G401.6 (cell line): Measurements from ENCODE around the gene EXOC4.

Experiments used
- FAIRE-seq: peaks from 2 replicates; lab custom pipeline; 2012; peaks lifted over from hg19 to GRCh38; lab: Jason Lieb, UNC

The EXOC4 gene

DNA sequence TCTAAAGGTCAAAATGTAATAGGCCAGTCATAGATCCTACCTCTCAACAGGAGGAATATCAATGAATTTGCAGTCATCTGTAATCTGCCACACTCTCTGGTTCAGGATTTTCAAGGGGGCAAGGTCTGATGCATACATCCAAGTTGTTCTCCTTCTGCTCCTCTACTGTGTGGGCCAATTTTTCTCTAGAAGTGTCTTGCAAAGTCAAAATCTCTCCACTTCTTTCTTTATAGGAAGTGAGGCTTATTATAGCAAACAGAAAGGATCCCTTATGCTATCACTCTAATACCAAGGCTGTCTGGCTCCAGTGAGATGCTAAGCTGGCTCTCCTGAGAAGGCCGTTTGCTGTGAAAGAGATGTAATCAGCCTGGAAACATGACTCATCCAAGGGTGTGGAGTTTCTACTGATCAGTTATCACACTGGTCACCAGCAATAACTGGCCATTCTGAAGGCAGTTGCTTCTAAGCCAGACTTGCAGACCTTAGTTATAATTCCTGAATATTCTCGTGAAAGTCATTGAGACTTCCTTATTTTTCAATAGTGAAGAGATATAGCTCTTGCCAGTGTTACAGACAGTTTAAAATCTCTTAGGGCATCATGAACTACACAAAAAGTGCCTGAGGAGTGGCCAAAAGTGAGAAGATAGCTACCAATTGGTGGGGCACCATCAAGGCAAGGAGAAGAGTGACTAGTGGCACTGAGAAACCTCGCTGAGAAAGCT lies 831.0 kb downstream of the EXOC4 start:
- FAIRE-seq: no peak

DNA sequence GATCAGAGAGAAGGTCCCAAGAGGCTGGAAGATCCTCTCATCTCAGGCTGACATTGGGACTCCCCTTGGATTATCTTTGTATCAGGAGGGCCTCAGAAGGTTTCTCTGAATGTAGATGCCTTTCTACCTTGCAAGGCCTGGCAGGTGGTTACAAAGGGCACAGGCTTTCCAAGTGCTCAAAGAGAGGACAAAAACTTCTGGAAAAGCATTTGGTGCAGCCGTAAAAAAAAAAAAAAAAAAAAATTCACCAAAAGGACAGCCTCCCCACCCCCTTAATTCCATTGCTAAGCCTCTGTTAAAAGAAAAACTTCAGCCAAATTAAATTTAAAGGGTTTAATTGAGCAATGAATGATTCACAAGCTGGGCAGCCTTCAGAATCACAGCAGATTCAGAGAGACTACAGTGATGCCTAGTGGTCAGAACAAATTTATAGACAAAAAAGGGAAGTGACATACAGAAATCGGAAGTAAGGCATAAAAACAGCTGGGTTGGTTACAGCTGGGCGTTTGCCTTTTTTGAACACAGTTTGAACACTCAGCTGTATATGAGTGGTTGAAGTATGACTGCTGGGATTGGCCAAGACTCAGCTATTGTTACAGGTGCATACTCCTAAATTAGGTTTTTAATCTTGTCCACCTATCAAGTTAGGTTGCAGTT lies 831.7 kb downstream of the EXOC4 start:
- FAIRE-seq: no peak

DNA sequence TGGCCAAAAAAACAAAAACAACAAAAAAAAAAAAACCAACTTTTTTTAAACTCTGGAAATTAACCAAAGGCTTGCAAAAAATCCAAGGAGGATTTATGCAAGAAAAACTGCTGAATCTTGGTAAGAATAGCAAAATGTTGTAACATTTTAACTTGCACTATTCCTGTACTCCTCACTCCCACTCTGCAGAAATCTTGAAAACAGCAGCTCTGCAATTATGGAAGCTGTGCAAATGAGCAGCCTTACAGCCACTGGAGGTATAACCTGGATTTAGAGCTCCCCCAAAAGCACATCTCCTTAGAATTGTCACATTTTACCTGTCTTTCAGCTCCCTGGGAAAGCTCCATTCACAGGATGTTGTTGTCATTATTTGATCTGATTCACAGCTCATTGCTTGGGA lies 832.4 kb downstream of the EXOC4 start:
- no peak for FAIRE-seq

GRCh38 chr7:134086998-134087735 lies 834.3 kb downstream of the EXOC4 start:
- no peak for FAIRE-seq

DNA sequence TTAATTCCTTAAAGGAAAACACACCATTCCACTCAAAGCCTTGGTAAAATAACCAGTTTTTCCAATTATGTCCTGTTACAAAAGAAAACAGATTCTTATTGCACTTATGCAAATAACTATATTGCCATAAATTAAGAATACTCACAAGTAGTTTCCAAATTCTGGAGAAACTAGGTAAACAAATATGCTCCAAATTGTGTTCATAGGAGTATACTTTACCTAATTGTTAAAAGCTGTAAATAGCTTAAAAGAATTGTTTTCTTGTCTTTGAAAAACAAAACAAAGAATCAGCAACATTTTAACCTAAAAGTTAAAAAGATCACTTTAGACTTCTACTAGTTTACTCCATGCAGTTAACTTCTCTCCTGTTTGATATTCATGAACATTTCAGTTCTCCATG lies 835.3 kb downstream of the EXOC4 start:
- FAIRE-seq: no peak

DNA sequence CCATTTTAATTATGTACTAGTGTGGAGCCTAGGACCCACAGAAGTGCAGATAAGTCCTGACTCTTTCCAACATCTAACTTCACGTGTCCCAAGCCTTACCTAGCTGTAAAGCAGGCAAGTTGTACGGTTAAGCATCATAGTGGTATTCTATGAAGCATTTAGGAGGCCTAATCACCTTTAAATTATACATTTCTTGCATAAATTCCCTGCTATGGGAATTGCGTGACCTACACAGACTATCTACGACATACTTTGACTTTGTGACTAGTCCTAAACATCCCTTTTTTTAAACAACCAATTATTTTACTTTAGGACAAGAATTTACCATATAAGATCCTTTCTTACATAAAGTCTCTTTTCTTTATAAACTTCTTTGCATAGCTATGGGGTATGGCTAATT lies 836.6 kb downstream of the EXOC4 start:
- FAIRE-seq: no peak

GRCh38 chr7:134098072-134098471 lies 845.2 kb downstream of the EXOC4 start:
- FAIRE-seq: no peak

DNA sequence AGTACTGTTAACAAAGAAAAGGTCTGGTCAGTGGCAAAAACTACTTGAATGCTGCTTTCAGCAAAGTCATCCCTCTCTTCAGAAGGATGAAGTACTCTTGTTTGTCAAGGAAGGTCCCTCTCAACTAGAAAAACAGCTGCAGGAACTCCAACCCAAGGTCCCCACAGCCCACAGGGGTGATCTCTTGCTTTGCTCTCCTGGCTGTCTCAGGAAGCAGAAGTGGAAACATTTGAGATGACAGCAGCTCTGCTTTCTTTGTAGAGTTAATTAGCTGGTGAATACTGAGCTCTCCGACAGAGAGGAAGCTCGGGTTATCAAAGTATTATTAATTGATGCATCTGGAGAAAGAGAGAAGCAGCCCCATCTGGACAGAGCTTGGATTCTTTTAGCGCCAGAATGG lies 848.8 kb downstream of the EXOC4 start:
- FAIRE-seq: no peak

DNA sequence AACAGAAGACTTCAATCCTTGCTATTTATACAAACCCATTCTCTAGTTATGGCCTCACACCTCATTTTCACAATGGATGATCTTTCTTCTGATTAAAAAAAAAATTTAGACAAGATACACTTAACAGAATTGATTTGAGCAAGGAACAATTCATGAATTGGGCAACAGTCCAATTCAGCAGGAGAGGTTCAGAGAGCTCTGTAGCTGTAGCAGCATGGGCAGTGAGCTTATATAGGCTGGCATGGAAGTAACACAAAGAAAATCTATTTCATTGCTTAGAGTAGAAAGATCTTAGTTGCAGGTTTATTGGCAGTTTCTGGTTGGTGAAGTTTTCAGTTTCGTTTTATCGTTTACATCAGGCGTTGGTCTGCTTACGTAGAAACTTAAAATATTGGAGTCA lies 851.3 kb downstream of the EXOC4 start:
- no peak for FAIRE-seq

DNA sequence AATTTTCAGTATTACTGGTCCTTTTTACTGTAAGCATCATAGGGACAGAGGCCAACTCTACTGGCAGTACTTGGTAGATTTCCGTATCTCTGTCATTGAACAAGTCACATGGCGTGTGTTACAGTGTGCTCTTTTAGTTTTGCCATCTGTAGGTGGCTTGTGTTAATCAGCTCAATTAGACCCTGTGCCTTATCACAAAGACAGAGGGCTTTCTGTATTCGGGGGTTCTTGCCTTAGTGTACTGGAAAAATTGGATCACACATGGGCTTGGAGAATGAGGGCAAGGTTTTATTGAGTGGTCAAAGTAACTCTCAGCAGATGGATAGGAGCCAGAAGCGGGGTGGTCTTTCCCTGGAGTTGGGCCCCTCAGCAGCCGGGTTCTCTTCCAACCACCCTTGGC lies 853.0 kb downstream of the EXOC4 start:
- no peak for FAIRE-seq

DNA sequence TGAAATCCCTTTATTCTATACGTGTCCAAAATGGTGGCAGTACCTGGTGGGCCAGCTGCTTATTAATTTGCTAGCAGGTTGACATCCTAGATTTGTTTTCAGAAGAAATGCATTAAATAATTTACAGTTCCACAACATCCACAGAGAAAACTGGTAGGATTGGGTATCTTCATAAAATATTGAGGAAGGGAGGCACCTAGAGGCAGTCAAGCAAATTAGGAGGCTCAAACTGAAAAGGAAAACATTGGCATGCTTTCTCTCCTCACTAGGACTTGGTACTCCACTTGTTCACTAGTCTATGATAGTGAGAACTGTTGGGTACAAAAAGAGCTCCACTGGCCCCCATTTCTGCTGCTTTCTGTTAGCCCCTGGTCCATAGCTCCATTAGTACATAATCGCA lies 855.9 kb downstream of the EXOC4 start:
- FAIRE-seq: no peak

DNA sequence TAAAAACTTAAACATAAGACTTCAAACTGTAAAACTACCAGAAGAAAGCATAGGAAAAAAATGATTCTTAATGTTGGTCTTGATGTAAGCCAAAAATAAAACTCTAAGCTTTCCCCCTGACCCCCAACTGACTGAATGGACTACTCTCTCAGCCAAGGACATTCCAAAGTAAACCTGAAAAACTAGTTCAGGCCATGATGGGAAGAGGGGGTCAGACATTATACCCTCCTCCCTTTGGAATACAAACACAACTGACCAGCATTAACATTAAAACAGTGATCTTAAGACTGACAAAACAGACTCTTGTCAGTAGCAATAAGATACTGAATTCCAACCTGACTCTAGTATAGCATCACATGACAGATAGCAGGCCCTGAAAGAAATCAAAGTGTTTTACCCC lies 860.8 kb downstream of the EXOC4 start:
- FAIRE-seq: no peak

DNA sequence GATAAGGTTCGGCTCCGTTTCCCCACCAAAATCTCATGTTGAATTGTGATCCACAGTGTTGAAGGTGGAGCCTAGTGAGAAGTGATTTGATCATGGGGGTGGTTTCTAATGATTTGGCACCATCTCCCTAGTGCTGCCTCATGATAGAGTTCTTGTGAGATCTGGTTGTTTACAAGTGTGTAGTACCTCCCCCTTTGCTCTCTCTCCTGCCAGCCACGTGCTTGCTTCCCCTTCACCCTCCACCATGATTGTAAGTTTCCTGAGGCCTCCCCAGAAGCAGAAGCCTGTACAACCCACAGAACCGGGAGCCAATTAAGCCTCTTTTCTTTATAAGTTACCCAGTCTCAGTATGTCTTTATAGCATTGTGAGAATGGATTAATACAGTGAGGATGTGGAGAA lies 862.1 kb downstream of the EXOC4 start:
- FAIRE-seq: no peak
